NCI-H226 (cell line): ENCODE measurements around the gene PCSK7.

Experiments
- DNase-seq: peaks from one replicate; pipeline ENCODE4 v3.0.0-alpha.2; 2015

PCSK7 gene

GRCh38 chr11:117230286-117230961 is 1.4 kb downstream of the PCSK7 start:
- DNase-seq = no peak

DNA sequence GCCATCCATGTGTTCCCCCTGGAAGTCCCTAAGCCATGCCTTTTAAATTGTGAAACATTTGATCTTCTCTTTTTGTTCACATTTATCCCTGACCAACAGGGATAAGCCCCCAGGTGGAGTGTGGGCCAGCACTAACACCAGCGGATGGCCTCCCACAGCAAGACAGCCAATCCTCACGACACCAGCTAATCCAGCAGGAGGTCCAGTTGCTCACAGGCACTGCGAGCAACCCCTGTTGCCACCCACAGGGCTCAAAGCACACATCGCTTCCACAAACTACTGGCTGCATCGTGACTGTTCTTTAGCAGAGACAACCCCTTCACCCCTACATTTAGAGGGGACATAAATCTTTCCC is 2.0 kb downstream of the PCSK7 start:
- no peak for DNase-seq

- DNase-seq = no peak
These were observed 2.5 kb downstream of the PCSK7 start for GRCh38 chr11:117229411-117229810.

- DNase-seq = no peak
These were observed 3.8 kb downstream of the PCSK7 start for GRCh38 chr11:117228091-117228490.

GRCh38 chr11:117226388-117227385 is 5.2 kb downstream of the PCSK7 start:
- no peak for DNase-seq

GRCh38 chr11:117225553-117226170 is 6.2 kb downstream of the PCSK7 start:
- no peak for DNase-seq

GRCh38 chr11:117223741-117224689 is 7.9 kb downstream of the PCSK7 start:
- DNase-seq = no peak

DNA sequence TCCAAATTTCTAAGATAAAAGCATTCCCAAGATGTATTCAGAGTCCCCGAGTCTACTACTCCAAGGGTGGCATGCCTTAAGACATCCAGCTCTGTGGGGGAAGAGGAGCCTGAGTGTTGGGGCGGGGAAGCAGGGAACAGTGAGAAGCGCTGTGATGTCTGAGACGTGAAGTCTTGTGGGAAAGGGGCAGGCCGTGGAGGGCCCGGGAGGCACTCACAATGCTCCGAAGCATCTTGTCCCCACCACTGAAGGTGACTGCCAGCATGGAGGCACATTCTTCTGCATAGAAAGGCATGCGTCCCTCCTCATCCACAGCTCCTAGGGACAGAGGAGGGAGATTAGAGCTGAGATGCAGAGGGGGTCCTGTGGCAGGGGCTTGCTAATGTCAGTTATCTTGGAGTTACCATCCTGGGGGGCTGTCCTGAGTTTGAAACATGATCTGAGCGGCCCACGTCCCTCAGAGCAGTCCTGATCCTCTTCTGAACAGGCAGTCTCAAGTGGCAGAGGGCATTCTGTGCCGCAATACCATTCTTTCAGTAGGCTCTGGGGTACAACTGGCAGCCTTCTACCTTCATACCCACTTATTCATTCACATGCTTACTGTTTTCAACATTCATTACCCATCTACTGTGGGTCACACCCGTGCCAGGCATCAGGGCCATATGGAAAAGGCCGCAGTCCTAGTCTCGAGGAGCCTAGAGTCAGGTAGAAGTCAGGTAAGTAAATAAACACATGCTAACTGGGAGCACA is 8.7 kb downstream of the PCSK7 start:
- DNase-seq = no peak

DNA sequence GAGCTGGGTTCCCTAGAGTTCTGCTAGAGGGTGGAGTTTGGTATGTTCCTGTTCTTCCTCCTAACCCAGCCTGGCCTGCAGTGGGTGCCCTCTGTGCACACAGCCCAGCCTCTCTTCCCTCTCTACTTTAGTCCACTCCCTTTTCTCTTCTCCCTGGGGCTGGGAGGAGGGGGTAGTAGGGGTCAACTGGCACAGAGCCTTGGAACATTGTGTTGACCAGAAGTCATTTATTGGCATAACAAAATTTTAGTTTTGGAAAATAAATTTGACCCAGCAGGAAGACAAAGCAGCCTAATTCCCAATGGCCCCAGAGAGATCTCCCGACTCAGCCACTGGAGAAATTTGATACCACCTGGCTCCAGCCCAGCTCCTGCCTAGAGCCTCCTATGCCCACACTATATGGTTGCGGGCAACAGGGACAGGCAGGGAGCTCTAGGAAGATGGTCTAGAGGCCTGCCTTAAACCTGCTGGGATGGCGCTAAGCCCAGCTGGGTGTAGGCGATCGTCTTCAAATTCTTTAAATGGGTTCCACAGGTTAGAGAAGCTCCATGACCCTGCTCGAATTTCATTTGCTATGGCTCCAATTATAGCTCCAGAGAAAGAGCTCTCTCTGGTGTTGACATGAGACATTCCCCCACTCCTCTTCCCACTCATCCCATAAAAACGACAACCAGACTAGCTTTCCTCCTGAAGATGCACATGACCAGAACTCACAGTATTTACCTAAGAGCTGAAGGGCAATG is 9.9 kb downstream of the PCSK7 start:
- no peak for DNase-seq

GRCh38 chr11:117220999-117221774 is 10.7 kb downstream of the PCSK7 start:
- no peak for DNase-seq

- DNase-seq = no peak
These were observed 11.3 kb downstream of the PCSK7 start for GRCh38 chr11:117220568-117220967.

GRCh38 chr11:117219995-117220394 is 11.9 kb downstream of the PCSK7 start:
- DNase-seq = no peak

DNA sequence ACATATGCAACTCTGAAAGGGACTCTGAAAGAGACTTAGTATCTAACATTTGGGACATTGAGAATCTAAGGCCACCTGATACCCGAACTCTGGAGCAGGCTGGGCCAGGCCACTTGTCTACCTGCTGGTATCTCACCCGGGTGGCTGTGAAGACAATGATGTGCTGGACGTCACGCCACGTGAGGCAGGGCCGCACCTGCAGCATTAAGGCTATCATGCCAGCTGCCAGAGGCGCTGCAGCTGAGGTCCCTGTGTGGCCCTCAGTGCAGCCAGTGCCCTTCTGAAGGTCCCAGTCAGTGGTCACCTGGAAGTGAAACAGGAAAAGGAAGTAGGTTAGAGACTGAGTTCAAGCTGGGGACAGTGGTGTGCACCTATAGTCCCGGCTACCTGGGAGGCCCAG is 12.4 kb downstream of the PCSK7 start:
- DNase-seq = no peak

- no peak for DNase-seq
These were observed 12.9 kb downstream of the PCSK7 start for GRCh38 chr11:117219001-117219400.

DNA sequence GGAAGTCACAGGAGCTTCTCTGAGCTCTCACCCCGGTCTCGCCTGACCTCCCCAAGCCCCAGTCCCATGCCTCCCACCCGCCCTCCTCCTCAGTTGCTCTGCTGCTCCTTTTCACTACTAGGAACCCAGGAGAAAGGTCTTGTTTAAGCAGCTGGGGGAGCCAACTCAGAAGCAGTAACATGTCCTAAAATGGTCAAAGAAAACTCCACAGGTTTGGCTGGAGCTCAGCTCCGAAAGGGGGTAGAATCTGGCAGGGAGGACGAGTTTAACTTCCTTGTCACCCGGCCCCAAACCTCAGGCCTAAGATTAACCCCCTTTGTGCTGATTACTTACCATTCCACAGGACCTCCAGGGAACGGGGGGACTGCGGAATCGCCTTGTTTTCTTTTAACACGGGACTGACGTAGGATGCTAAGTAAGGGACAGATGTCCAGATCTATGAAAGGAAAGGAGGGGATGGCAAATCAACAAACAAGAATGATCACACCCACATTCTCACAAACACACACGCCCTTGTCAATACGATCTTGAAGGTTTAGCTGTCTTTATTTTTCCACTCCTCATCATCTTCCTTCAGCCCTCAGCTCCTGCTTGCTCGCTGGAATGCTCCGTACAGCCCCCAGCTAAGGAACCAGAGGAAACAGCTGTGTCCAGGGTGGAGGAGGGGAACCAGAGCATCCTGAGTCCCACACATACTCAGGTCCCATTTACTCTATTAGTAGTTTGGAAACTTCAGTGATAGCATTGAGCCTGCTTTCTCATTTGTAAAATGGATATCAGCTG is 13.5 kb downstream of the PCSK7 start:
- DNase-seq = no peak

DNA sequence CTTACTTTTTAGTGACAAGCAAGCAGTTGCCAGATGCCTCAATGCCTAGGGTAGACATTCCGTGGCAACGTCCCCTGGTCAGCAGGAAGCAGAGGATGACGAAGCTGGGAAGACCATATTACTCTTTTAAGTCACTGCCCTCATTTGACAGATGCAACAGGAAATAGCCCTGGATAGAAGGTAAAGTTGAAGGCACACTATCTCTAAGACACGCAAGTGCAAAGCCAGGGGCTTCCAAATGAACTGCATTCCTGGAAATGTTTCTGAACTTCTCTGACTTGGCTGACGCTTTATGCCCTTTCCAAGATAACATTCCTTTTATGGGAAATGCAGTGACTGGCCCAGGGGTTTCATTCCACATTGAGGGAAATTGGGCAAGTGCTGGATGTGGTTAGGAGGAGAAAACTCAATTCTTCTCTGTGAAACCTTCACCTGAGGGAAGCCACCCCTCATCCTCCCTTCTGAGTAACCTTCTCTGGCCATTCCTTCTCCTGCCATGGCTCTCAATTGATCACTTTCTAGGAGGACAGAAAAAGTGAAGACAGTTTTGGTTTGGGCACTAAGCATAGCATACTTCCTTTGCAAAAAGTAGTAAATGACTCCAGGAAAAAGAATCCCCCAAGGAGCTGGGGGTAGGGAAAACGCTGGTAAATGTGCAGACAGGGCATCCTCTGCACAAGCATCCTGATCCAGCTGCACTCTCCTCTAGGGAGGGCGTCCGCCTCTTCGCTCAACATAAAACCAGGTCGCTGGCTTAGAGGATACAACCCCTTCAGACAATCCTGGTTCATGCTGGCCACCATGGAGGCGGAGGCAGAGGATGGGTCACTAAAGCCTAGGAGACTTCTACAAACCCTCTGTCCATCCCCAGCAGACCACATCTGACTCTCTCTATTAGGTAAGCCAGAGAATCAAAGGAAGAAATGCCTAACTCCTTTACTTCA is 14.5 kb downstream of the PCSK7 start:
- DNase-seq = peak; percentile 96

DNA sequence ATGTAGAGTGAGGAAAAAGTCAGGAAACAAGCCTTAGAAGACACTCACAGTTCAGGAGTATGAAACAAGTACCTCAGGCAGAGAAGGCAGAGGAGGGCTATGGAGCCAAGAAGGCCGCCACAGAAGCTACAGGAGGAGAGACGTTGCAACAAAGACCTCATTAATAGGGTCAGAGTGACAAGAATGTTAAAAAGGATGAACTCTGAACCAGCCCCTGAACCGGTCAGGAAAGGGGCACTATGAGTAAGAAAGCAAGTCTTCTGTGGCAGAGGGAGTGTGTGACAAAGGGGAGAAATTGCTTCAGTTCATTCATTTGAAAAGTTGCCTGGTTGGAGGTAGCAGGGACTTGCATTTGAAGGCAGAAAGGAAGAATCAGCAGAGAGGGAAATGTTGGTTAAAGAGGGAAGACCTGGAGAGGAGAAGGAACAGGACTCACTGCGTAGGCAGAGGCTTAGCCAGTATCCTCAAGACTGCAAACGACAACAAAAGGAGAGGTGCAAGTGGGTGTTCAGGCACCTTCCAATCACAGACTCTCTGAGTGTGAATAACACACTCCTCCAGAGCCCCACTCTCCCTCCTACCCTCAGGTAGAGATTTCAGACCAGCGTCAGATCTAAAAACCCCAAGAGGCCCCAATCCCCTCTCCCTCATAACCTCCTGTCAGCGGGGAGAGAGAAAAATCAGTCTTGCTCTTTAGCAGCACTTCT is 17.3 kb downstream of the PCSK7 start:
- no peak for DNase-seq
